Measurements from ENCODE around the gene XPNPEP2.

Gene XPNPEP2

DNA sequence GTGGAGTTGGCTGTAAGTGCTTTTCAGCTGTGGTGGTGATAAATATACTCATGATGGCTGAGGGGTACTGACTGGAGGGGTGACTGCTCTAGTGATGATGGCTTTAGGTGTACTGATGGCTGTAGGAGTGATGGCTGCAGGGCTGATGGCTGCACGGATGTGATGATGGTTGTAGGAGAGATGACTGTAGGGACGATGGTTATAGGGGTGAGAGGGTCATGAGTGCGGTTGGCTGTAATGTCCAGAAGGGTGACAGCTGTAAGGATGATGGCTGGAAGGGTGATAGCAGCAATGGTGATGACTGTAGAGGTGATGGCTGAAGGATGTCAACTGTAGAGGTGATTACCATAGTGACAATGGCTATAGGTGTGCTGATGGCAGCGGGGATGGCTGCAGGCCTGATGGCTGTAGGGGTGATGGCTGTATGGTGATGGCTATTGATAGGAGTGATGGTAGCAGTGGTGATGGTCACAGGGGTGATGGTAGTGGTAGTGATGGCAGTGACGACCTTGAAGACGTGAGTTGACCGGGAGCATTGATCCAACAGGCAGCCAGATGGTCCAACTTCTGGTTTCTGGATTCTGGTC, 40.4 kb downstream of the XPNPEP2 start:
- DNase-seq, result no peak

- peak in 13 of 58 donors; percentile 1 to 16 (median 6) for DNase-seq
These were observed 41.0 kb downstream of the XPNPEP2 start, which contains the start of gene SASH3 for GRCh38 chrX:129779747-129780146. TSS of gene SASH3 (plus strand) at chrX:129779949. CDS start at chrX:129780098, 149 bp downstream.

GRCh38 chrX:129780441-129781105, 41.8 kb downstream of the XPNPEP2 start:
- peak in 1 of 58 donors; percentile 1 for DNase-seq

- DNase-seq, result peak in 5 of 58 donors; percentile 1 to 18 (median 6)
These were observed 42.4 kb downstream of the XPNPEP2 start for GRCh38 chrX:129781134-129781672.

DNA sequence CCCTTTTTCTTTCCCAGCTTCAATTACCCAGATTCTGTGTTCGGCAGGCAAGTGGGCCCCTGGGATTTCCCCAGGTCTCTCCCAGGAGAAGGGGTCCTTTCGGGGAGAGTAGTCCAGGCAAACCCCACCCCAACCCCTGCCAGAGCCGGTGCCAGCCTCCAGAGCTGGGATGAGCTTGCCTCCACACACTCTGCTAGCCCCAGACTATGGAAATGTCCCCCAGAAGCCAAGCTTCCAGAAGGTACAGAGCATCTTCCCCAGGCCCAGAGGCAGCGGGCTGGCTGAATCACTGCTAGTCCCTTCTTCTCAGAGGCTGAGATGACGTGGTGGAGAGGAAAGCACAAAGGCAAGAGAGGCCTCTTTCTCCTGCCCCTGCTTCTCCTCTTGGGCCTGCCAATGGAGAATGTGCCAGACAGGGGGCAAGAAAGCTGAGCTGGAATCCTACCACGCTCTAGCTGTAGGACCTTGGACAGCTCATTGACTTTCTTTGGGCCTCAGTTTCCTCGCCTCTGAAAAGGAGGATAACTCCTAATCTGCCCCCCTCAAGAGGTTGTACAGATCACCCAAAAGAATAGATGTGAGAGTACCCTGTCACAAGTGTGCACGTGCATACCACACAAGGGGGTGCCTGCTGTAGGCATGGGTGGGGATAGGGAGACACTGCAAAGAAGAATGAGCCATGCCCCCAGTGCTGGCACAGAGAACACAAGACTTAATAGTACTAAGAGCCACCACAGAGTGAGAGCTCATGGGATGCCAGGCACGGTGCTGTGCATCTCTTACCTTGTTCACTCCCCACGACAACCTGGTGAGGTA, 43.1 kb downstream of the XPNPEP2 start:
- DNase-seq, result no peak

GRCh38 chrX:129782706-129783105, 43.9 kb downstream of the XPNPEP2 start:
- DNase-seq, result no peak

GRCh38 chrX:129783291-129783713, 44.5 kb downstream of the XPNPEP2 start:
- DNase-seq, result no peak

DNA sequence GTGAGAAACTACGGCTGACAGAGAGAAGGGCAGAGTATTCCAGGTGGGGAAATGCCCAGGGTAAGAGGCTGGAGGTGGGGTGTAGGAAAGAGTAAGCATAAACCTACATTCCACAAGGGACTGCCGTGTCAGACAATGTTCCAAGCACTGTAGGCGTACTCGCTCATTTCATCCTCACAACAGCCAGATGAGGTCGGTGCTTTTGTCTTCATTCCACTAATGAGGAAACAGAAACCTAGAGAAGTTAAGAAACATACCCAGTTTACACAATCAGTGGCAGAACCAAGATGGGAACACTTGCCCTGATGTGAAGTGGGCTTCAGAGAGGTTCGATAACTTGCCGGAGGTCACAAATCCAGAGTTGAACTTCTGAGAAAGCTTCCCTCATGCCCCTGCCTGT, 45.6 kb downstream of the XPNPEP2 start:
- no peak for DNase-seq

DNA sequence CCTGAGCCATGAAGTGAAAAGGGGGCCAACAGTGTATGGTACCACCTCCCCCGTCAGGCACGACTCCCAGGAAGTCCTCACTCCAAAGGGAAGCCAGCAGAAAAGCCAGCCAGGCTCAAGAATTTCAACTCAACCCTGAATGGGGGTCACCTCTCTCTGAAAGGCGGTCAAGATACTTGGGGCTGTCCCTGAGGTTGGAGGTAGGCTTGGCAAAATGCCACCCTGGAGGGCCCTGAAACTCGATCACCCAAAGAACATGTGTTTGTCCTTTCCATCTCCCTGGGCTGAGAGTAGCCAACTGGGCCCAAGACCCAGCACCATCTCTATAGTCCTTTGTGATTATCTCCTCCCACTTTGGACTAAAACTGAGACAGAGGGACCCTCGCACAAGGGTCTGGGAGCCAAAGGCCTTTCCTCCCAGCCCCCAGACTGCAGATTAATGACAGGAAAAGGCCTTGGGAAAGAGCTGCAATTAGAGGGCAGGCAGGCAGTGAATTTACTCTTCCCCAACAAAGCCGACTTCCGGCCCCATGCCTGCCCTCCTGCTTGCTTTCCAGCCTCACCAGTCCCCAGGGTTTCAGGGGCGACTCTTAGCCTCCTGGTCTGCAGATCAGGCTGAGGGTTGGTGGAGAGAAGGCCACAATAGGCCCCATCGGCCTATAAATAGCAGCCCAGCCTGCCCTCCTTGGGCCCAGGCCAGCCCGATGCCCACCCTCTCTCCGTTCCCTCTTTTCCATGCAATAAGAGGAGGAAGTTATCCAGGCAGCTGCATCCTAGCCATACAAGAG, 46.6 kb downstream of the XPNPEP2 start:
- DNase-seq, result no peak

GRCh38 chrX:129786210-129786651, 47.5 kb downstream of the XPNPEP2 start:
- DNase-seq, result no peak

GRCh38 chrX:129787336-129788055, 48.7 kb downstream of the XPNPEP2 start:
- DNase-seq, result no peak

- DNase-seq, result no peak
These were observed 49.7 kb downstream of the XPNPEP2 start for GRCh38 chrX:129788527-129788926.

DNA sequence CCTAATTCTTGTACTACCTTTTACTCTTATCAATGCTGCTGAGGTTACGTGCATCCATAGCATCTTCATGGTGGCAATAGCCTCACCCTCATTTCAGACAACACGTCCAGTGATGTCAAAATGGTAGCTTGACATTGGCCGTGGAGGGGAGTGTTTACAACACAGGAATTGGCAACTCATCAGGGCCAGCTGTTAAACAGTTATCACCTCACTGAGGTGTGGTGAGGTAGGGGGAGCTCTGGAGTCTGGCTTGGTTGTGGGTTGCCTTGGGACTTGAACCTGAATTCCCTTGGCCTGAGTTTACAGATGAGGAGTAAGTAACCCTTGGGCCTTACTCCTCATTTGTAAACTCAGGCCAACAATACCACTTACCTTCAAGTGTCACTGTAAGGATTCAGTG, 51.4 kb downstream of the XPNPEP2 start:
- no peak for DNase-seq

DNA sequence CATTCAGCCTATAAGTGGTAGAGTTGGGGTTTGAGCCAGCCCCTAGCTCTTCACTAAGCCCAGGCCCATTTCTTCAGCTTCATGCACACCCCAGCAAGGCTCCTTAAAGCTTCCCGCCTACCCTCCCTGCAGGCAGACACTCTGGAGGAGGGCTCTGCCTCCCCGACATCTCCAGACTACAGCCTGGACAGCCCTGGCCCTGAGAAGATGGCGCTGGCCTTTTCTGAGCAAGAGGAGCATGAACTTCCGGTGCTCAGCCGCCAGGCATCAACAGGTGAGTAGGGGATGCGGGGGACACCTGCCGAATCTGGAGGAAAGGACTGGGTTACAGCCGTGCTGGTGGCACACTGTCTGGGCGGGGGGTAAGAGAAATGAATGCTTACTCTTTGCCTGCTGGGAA, 52.0 kb downstream of the XPNPEP2 start:
- DNase-seq, result no peak

- DNase-seq, result no peak
These were observed 52.6 kb downstream of the XPNPEP2 start for GRCh38 chrX:129791336-129791735.

GRCh38 chrX:129791961-129792570, 53.3 kb downstream of the XPNPEP2 start:
- no peak for DNase-seq

DNA sequence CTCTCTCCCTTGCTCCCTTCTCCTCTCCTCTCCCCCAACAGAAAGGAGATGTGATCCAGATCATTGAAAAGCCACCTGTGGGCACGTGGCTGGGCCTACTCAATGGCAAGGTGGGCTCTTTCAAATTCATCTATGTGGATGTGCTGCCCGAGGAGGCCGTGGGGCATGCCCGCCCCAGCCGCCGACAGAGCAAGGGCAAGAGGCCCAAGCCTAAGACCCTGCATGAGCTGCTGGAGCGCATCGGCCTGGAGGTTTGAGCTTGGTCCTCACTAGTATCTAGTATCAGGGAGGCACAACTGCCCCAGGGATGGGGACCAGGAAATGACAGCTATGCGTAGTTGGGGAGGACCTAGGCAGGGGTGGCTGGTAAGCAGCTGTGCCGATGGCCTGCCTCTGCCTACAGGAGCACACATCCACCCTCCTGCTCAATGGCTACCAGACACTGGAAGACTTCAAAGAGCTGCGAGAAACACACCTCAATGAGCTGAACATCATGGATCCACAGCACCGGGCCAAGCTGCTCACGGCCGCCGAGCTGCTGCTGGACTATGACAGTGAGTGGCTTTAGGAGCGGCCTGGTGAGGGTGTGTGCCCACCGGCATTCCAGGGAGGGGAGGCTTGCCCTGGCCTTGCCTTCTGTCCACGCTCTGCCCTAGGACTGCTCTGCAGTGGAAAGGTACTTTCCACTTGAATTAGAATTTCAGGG, 54.0 kb downstream of the XPNPEP2 start:
- no peak for DNase-seq

GRCh38 chrX:129793604-129794191, 54.9 kb downstream of the XPNPEP2 start:
- peak in 2 of 58 donors; percentile 8 to 23 for DNase-seq

- no peak for DNase-seq
These were observed 56.8 kb downstream of the XPNPEP2 start for GRCh38 chrX:129795584-129795983.
